HUDEP-2 (cell line): ENCODE results near the gene CDH13.

Experiments used
- DNase-seq, 76 experiments: peaks; one replicate each; lab custom pipeline; 2025; ENCODE audit not compliant: unreplicated experiment in 76 of 76; lab: John Stamatoyannopoulos, UW

Gene CDH13

DNA sequence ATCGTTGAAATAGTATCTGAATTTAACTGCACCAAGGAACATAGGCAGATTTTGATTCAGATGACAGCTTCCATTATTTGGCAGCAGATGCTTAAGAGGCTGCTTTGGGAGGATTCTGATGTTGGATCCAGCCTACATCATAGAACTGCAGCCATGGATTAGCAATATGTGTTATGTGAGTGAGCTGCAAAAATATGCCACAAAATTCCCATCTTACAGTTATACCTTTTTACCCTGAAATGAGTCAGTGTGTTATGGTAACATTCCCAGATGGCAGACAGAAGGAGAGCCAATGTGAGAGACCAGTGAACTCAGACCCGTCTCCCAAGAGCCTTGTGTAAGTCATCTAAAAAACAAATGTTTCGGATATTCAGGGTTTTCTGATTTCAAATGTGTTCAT lies 206.1 kb downstream of the CDH13 start:
- DNase-seq: no peak

DNA sequence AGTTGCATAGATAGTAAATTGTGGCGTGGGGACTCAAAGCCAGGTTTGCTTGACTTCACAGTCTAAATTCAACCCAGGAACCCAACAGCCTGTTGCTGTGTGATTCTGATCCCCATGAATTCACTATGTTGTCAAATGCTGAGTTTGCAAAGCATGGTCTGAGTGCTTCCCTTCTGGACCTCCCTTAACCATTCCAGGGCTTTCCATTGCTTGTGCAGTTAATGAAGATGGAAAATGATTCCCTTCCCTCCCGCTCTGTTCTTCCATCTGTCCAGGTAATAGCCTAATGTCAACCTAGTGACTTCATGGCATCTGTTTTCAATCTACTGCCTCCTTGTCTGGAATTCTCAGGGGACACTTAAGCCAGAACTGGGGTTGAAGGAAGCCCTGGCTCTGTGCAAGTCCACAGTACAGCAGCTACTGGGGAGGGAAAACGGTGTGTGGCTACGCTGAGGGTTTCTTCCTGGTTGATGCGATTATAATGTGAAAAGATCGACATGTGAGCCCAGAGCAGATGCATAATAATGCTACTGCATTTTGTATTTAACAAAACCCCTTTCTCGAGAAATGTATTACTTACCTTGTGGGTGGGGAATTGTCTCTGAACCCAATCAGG lies 206.7 kb downstream of the CDH13 start:
- DNase-seq: no peak

DNA sequence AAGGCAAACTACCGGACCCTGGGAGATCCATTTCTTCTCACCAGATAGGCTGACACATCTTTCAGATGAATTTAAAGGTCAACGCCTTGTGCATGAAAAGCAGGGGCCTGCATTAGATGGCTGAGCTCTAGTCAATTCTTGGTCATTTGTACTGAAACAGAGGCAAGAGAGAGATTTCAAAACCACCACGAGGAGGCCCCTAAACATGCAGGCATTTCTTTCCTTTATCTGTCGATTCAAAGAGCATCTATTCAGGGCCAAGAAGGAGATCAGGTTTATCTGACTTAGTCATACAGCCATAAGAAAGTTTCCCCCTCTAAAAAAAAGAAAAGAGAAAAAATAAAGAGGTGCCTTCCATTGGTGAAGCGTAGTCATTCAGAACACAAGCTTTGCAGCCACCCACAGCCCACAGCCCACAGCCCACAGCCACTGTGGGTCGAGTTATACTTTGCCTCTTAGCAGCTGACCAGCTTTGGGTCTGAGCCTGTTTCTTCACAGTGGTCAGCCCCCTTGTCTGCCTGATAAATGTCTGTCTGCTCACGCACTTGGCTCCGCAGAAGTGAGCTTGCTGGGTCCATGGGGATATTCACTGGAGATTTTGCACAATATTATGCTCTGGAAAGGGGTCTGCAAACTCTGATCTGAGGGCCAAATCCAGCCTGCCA lies 207.5 kb downstream of the CDH13 start:
- no peak for DNase-seq

DNA sequence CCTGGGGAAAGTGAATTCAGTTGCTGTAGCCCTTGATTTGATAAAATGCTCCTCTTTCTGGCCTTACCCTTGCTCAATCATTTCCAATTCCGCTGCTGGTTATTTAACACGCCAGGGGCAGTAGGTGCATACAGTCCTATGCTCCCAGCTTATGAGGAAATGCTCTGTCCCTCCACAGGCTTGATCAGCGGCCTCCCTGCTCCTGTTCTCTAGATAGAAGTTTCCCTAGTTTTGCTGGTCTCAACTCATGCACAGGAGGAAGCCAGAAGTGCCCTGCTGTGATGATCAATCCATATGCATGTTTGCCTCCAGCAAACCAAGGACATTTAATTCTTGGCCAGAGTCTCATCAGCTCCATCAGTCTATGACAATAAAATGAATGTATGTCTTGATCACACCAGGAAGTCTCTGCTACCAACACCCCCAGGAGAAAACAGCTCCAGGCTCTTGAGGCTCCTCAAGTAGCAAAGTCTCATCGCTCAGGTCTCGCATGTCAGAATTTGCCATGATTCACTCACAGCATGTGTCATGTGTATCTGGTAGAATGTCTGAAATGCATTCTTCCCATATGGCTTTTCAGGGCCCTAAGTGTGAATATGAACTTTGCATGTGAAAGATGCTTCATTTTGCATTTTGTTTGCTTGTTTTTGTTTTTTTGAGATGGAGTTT lies 208.9 kb downstream of the CDH13 start:
- no peak for DNase-seq

DNA sequence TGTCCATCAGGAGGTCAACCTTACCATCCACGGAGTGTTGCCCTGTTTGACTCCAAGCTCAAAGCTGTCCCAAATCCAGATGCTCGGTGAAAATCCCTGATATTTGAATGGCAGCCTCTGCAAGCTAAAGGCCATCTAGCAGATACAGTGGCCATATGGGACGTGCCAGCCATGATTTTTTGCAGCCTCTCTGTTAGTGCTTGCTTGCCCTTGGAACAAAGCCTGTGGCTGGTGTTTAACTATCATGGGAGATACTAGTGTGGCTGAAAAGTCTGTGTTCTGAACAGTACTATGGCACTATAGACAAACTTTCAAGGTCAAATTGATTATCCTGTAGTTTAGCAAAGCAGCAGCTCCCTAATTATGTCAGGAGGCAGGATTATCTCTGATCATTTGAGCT lies 214.3 kb downstream of the CDH13 start:
- DNase-seq: no peak

DNA sequence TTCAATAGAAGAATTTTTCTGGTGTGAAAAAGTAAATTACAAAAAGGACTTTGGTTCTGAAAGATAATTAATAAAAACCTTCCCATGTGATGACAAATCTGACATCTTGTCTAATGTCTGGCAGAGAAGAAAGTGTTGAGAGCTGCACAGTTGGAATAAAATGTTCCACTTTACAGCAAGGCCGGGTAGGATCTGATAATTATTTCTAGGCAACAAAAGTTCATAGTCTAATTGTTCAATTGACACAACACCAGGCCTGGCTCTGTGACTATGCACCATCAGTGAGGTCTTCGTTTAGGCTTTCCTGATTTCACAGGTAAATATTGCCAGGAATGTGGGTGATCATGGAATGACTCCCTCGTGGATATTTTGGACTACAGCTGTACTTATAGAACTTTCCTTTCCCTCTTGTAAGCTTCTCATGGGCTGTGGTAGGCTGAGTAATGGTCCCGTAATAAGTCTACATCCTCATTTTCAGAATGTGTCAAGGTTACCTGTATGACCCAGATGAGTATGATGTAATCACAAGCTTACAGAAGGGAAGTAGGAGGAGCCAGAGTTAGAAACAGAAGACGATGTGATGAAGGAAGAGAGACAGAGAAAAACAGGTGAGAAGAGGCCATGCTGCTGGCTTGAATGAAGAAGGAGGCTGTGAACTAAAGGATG lies 217.0 kb downstream of the CDH13 start:
- DNase-seq: no peak

DNA sequence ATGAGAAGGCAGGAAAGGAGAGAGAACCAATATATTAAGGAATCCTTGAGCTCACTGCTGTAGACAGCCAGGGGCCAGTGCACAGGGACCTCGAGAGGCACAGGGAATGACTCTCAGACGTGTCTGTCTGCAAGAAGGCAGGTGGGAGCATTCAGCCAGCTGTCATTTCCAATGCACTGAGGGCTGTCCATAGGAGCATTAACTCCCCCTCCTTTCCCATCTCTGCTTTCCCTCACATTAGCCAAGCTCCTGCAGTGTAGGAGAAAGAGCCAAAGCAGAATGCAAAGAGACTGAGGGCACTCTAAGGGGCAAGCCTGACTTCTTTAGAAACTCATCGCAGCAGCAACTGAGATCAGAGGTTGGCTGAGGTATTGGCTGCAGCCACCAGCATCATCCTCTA lies 218.3 kb downstream of the CDH13 start:
- no peak for DNase-seq

DNA sequence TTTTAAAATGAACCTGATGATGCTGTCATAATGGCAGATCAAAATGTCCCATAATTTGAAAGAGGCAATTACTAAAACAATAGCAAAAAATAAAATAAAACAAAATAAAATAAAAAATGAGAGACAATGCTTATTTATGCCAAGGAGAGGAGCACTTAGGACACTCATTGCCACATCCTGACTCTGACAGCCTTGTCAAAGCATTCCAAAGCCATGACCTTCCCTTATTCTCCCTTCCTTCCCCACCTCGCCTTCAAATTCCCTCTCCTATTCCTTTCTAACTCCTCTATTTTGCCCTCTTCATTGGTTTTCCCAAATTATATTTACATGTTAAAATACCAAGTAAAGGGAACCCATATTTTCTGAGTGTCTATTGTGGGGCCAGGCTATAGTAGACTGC lies 220.0 kb downstream of the CDH13 start:
- DNase-seq: no peak

DNA sequence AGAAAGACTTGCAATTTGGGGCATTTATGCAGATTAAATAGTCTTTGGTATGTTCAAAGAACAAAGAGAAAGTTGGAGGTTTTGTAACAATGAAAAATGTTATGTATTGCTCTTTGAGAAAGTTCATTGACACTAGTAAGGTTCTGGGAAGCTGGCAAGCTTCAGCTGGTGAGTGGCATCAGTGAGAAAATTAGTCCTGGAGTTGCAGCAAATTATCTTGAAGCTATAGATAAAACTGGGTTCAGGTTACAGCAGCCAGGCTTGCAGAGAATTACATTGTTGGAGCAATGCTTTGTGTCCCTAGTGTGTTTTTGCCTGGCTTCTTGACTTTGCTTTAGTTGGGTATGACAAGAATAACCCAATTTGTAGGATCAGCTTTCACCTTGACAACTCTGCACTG lies 221.2 kb downstream of the CDH13 start:
- no peak for DNase-seq

DNA sequence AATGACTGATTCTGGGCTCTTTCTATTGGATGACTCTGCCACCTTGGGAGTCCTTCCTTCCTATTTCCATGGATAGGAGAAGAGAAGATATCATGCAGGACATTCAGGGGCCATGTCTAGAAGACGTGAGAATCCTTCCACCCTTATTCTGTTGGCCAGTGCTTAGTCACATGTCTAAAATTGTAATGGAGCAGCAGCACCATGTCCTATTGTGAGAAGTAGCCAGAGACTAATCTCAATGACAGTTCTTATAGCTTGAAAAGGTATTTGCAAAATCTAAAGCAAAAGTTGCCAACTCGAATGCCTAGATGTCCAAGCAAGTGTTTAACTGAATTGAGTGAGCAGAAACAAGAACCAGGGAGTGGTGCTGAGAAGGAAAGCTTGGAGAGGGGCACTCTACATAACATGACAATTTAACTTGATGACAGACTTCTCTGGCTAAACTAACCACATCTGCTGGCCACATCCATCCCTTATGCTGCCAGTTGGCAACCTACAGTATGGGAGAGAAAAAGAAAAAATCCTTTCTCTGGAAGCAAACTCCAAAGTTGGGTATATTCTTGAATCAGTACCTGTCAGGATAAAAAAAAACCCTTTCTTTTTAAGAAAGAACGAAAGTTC lies 225.7 kb downstream of the CDH13 start:
- DNase-seq: no peak

DNA sequence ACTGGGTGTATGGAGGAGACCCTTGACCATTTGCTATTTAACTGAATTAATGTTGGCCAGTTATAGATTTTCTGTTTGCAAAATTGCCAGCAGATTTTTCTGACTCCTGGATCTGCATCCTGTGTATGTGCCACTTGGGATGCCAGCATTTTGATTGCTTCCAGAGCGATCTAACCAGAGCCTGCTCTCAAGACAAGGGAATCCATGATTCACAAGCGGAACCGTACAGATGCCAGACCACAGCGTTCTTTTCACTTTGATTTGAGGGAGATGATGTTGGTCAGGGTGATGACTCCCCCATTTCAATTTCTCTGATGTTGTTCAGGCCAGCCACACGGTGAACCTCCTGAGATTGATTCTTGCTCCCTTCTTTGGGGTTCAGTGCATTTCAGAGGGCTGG lies 228.7 kb downstream of the CDH13 start:
- no peak for DNase-seq

DNA sequence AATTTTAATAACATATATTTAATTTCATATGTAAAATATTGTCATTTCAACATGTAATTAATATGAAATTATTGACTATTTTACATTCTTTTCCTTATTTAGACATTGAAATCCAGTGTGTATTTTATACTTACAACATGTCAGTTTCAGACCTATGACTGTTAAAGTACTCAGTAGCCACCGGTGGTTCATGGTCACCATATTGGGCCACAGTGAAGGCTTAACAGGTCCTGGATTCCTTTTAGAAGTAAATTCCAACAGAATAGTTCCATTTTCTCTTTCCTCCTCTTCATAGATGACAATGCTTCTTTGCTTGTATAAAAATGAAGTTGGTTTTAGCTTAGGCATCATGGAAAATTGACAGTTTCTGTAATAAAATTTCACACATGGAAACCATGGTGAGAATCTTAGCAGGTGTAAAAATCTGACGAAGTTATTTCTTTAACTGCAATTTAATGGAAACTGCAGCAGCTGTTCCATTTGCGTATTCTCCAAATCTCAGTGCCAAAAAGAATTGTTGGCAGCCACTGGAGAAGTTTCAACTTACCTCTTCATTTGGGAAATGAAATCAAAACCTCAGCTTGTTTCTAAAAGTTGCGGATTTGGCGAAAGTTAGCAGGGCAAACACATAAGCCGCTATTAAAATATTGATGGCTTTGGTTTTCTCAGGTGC lies 231.1 kb downstream of the CDH13 start:
- DNase-seq: no peak

DNA sequence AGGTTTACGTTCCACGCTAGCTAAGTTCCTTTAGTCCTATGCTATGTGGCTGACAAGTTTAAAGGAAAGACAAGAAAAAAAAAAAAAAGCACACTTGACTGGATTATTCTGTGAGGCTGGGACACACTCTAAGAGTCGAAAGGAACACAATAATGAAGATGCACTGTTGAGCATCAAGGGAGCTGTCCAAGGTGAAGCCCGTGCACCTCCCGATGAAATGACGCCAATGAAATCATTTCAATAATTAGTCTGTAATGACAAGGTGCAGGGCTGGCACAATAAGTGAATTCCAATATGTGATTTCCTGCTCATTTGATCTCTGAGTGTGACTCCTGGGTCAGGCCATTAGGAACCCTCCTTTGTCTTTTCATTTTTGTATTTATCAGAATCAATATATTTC lies 232.9 kb downstream of the CDH13 start:
- no peak for DNase-seq

DNA sequence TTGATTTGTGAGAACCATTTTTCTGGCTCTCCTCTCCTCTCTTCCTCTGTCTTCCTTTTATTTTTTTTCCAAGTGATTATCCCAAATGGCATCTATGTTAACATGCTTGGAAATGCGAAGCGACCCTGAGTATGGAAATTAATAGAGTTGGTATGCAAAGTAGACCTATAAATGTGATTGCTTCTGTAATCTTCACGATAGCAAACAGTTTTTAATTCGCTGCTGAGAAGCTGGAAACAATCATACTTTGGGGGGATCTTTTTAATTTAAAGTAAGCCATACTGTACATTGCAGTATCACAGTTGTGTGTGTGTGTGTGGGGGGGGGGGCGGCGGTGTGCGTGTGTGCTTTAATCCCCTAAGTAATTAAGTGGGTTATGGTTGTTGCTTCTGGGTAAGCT lies 233.3 kb downstream of the CDH13 start:
- no peak for DNase-seq

DNA sequence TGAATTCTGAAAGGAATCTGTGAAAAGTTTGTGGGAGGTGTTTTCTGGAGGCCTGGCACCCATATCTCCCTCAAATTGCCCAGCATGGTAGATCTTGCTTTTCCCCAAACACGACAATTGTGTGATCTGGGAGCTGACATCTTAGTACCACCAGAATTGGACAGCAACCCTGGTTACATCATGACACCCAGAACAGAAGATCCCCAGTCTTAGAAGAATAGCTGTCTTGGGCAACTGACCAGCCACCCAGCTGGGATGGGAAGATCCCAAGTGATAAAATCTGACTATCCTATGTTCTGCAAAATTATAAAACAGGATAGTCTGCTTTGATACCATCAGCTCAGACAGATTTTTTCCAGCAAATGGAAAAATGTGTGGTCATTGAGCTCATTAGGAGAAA lies 235.3 kb downstream of the CDH13 start:
- no peak for DNase-seq

DNA sequence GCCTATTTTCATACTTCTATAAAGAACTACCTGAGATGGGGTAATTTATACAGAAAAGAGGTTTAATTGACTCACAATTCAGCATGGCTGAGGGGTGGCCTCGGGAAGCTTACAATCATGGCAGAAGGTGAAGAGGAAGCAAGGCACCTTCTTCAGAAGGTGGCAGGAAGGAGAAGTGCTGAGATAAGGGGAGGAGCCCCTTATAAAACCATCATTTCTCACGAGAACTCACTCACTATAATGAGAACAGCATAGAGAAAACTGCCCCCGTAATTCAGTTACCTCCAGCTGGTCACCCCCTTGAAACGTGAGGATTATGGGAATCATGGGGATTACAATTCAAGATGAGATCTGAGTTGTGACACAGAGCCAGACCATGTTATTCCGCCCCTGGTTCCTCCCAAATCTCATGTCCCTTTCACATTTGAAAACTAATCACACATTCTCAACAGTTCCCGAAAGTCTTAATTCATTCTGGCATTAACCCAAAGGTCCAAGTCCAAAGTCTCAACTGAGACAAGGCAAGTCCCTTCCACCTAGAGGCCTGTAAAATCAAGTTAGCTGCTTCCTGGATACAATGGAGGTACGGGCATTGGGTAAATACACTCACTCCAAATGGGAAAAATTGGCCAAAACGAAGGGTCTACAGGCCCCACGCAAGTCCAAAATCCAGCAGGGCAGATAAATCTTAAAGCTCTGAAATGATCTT lies 237.7 kb downstream of the CDH13 start:
- DNase-seq: no peak

DNA sequence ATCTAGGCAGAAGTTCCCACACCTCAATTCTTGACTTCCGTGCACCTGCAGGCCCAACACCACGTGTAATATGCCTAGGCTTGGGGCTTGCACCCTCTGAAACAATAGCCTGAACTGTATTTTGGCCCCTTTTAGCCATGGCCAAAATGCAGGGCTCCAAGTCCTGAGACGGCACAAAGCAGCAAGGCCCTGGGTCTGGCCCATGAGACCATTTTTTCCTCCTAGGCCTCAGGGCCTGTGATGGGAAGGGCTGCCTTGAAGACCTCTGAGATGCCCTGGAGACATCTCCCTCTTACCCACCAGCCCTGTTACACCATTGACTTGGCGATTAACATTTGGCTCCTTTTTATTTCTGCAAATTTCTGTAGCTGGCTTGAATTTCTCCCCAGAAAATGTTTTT lies 238.6 kb downstream of the CDH13 start:
- DNase-seq: no peak

DNA sequence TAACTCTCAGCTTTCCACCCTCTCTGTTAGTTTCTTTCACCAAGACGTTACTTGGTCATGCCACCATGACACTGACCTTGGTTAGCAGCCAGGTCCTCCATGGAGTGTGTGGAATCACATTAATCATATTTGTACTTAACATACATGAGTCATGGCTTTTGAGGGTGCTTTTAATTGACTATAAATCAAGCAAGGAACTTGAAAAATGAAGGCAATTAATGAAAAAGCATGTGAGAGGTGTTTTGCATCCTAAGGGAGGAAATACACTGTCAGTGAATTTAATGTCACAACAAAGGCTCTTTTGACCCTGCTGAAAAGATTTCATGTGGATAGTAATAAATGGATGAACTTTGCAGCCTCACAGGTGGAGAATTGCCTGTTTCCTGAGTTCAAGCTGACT lies 240.7 kb downstream of the CDH13 start:
- no peak for DNase-seq

DNA sequence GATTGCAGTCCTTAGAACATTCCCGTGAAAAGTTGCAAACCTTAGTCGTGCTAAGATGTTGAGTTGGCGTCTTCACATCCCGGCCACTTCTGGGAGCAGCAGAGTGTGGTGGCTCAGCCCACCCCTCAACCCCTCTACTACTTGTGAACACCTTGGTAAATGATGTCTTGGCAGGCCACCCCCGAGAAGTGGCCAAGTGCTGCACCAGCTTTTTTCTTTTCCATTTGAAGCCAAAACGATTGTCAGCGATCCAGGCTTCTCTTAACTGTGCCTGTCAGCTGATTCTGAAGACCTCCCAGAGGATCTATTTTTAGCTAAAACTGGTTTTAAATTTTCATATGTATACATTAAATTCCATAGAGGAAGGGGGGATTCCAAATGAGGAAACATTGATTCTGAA lies 247.5 kb downstream of the CDH13 start:
- DNase-seq: no peak

DNA sequence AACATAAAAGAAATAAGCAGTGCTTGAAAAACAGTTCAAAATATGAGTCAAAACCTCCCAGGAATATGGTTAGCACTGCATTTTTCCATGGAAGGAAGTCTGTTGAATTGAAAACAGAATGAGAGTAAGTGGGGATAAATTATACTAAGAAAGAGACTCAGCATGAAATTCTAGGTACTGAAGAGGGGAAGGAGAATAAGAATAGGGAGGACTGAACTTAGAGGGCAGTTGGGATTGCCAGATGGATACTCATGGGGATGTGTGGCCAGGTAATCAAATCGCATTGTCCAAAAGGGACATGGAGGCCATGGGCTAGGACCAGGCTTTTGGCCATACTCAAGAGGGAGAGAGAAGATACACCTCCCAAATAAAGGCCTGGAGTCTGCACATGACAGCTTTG lies 247.9 kb downstream of the CDH13 start:
- DNase-seq: no peak
